Measurements from ENCODE around the gene LHFPL2.

LHFPL2 gene

DNA sequence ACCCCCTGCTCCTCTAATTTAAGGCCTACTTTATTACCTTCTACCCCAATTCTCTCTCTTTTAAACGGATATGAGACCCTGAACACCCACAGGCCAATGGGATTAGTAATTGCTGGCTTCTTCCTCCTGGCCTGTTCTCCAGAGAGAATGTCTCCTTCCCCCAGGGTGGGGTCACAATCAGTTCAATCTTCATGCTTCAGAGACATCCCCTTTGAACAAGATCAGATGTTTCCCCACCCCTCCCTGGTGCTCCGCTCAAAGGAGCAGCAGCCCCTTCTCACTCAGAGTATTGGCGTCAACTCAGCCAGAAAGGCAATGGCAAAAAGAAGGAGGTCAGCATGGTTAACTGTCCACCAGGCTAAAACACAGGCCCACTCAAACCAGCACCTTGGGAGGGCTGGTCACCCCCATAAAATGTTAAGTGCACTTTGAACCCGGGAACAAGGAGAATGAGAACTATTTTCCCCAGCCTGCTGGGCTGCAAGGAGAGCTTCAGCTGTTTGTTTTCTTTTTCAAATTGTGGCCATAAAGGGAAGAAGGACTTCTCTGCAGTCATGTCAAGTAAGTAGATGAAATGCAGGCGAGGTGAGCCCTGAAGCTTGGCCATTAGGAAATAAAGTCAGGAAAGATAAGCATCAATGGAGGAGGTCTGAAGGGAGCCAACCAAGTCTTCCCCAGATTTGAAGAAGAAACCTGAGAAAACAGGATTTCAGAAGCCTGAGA is 20.1 kb downstream of the LHFPL2 start:
- no peak for DNase-seq (ENCODE audit: low spot score)
- H3K27ac ChIP-seq: peak overlapping the region in 1 of 2 donors; percentile 23
- TF ChIP-seq, protein P1, sequence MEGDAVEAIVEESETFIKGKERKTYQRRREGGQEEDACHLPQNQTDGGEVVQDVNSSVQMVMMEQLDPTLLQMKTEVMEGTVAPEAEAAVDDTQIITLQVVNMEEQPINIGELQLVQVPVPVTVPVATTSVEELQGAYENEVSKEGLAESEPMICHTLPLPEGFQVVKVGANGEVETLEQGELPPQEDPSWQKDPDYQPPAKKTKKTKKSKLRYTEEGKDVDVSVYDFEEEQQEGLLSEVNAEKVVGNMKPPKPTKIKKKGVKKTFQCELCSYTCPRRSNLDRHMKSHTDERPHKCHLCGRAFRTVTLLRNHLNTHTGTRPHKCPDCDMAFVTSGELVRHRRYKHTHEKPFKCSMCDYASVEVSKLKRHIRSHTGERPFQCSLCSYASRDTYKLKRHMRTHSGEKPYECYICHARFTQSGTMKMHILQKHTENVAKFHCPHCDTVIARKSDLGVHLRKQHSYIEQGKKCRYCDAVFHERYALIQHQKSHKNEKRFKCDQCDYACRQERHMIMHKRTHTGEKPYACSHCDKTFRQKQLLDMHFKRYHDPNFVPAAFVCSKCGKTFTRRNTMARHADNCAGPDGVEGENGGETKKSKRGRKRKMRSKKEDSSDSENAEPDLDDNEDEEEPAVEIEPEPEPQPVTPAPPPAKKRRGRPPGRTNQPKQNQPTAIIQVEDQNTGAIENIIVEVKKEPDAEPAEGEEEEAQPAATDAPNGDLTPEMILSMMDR (IDR thresholded peaks at IDR 0.05): no peak
- H3K4me3 ChIP-seq: no peak overlapping the region

DNA sequence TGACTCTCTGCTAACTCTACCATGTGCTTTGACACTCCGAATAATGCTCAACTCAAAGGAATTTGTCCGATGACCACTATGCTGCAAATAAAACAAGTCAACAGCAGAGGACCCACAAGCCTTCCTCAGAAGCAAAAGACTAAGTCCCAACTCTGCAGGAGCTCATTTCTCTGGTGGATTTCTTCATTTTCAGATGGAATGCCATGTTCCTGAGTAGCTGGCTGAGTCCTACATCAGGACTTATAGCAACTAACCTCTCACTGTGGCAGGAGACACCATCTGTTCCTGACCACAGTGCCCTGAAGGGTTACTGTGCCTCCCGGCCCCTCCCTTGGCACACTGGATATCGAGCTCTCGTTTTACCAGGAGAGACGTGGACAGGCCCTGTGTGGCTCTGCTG is 20.8 kb downstream of the LHFPL2 start:
- Histone ChIP-seq H3K4me3 (no peak overlapping the region), H3K27ac (peak overlapping the region in 1 of 2 donors; percentile 23)
- TF ChIP-seq, protein P1 (IDR thresholded peaks at IDR 0.05): no peak
- DNase-seq (ENCODE audit: low spot score): no peak

DNA sequence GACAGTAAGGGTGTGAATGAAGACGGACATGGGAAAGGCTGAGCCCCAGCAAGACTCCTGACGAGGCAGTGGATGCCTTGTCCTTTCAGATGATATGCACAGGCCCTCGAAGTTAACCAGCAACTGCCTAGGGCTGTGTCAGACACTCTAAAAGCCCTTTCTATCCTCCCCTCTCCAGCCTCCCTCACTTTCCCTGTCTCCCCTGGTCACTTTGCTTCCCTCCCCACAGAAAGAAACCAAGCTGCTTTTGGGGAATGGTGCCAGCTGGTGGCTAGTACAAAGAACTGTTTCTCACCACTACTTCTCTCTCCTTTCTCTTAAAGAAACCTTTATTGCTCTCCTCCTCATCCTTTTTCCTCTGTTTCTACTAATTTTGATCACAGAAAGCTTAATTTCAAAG is 21.4 kb downstream of the LHFPL2 start:
- Histone ChIP-seq H3K27ac (peak overlapping the region in 1 of 2 donors; percentile 23), H3K4me3 (no peak overlapping the region)
- TF ChIP-seq, protein P1 (IDR thresholded peaks at IDR 0.05): no peak
- no peak for DNase-seq (ENCODE audit: low spot score)

DNA sequence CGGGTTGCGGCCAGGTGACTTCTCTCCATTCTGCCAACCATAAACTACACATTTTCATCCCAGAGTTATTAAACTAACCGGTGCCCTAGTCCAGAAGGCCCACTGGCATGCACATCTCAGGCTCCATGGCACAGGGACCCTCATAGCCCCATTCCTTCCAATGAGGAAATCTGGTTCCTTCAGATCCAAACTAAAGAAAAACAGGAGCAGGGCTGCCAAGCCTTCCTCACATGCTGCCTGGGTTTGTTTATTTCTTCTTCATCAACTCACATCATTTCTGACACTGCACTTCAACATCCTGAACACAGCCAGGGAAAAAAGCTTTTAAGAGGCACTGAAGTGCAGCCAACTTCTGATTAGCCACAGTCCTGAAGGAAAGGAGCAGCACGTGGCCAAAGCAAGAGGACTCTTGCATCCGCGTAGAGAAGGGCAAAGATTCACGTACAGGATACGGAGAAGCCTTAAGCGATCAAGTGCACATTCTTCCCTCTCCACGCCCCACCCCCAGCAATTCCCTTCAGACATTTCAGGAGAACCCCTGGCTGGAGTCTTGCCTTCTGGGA is 22.5 kb downstream of the LHFPL2 start:
- peak overlapping the region in 1 of 2 donors; percentile 43 for H3K27ac ChIP-seq
- DNase-seq (ENCODE audit: low spot score): no peak
- TF ChIP-seq, protein P1 (IDR thresholded peaks at IDR 0.05): no peak
- no peak overlapping the region for H3K4me3 ChIP-seq

DNA sequence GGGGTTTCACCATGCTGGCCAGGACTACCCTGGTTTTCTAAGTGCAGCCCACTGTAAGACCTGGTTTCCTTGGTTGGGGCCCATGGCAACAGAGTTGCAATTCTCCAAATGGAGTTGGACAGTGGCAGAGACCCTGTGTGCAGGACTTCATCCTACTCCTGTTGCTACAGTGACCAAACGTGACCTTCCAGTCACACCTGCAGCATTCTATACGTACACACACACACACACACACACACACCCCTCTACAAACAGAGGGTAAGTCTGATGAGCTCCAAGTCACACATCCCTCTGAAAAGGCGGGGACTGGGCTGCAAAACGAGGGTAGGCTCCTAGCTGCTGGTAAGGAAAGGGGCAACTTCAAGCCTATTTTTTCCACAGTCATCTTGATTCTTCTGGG is 23.6 kb downstream of the LHFPL2 start:
- no peak for DNase-seq (ENCODE audit: low spot score)
- TF ChIP-seq, protein P1 (IDR thresholded peaks at IDR 0.05): no peak
- Histone ChIP-seq H3K4me3 (no peak overlapping the region), H3K27ac (no peak overlapping the region)

DNA sequence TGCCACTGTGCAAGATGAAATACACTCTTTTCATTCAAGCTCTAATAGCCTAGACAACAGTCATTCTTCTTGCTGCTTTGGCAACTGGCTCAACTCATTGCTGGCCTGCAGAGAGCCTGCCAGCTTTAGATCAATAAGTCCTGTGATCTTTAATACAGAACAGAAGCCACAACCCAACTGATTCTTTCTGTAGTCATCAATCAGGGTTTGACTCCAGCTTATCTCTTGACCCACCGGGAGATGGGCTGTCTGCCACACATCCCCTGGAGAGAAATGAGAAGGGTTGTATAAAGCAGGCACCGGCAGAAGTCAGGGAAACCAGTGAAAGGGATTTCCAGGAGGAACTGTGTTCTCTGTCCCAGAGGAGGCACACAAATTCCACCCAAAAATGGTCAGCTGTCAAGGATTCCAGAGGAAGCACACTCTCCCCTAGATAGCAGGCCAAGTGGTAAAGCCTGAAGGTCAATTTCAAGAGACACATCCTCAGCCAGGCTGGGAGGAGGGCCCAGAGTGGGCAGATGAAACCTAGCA is 24.5 kb downstream of the LHFPL2 start:
- Histone ChIP-seq H3K4me3 (no peak overlapping the region), H3K27ac (no peak overlapping the region)
- DNase-seq (ENCODE audit: low spot score): no peak
- TF ChIP-seq, protein P1 (IDR thresholded peaks at IDR 0.05): no peak

All from coronary artery (tissue), 2 donors.